H9 (cell line): Measurements from ENCODE around the gene GRIK1. TPM values are rescaled to one million over a fixed set of nuclear protein-coding genes. Genes with fewer than 3 reads are reported as not detected.

Source experiments
- DNase-seq: peaks from one replicate; pipeline ENCODE4 v3.0.0-alpha.2; 2017
- H2AFZ ChIP-seq: one replicate; pipeline ENCODE4 v1.6.1; 2013; ENCODE audit warnings: mild to moderate bottlenecking, low read length, control low read depth, moderate library complexity
- H2AK5ac ChIP-seq: 2 replicates; pipeline ENCODE4 v1.6.1; 2013; ENCODE audit warnings: low read length, control low read depth, mixed read lengths; ENCODE audit not compliant: insufficient read length
- H2BK120ac ChIP-seq: one replicate; pipeline ENCODE4 v1.6.1; 2013; ENCODE audit warnings: low read depth, mild to moderate bottlenecking, low read length, control low read depth, inconsistent platforms; ENCODE audit not compliant: poor library complexity, severe bottlenecking
- H2BK12ac ChIP-seq: 2 replicates; pipeline ENCODE4 v1.6.1; 2013; ENCODE audit warnings: low read length, control low read depth, mixed read lengths, low read depth; ENCODE audit not compliant: insufficient read length
- H2BK15ac ChIP-seq: 2 replicates; pipeline ENCODE4 v1.6.1; 2013; ENCODE audit warnings: low read depth, low read length, control low read depth
- H2BK20ac ChIP-seq: one replicate; pipeline ENCODE4 v1.6.1; 2013; ENCODE audit warnings: low read depth, mild to moderate bottlenecking, low read length, control low read depth, inconsistent platforms; ENCODE audit not compliant: poor library complexity, severe bottlenecking
- H2BK5ac ChIP-seq: 2 replicates; pipeline ENCODE4 v1.6.1; 2013; ENCODE audit warnings: low read length, control low read depth, mixed read lengths; ENCODE audit not compliant: insufficient read length
- H3K14ac ChIP-seq: 2 replicates; pipeline ENCODE4 v1.6.1; 2013; ENCODE audit warnings: low read length, control low read depth; ENCODE audit not compliant: insufficient read depth
- H3K18ac ChIP-seq: 2 replicates; pipeline ENCODE4 v1.6.1; 2013; ENCODE audit warnings: low read depth, mild to moderate bottlenecking, mixed read lengths, low read length, control low read depth; ENCODE audit not compliant: insufficient read length
- H3K23ac ChIP-seq: 2 replicates; pipeline ENCODE4 v1.6.1; 2013; ENCODE audit warnings: low read length, control low read depth, mixed read lengths, low read depth; ENCODE audit not compliant: insufficient read length
- H3K23me2 ChIP-seq: 2 replicates; pipeline ENCODE4 v1.6.1; 2013; ENCODE audit warnings: low read depth, mild to moderate bottlenecking, mixed read lengths, low read length, control low read depth; ENCODE audit not compliant: insufficient read length, poor library complexity, severe bottlenecking
- H3K27ac ChIP-seq: 2 replicates; pipeline ENCODE4 v1.5.1; 2013; ENCODE audit warnings: low read length, control low read depth, mixed read lengths, low read depth; ENCODE audit not compliant: insufficient read length
- H3K27me3 ChIP-seq: 2 replicates; pipeline ENCODE4 v1.6.1; 2013; ENCODE audit warnings: low read length, control low read depth, inconsistent platforms; ENCODE audit not compliant: insufficient read depth
- H3K4ac ChIP-seq: 2 replicates; pipeline ENCODE4 v1.6.1; 2013; ENCODE audit warnings: low read depth, mild to moderate bottlenecking, control low read depth, inconsistent platforms, low read length, moderate library complexity
- H3K4me1 ChIP-seq: 2 replicates; pipeline ENCODE4 v1.6.1; 2013; ENCODE audit warnings: low read length, control low read depth, inconsistent platforms; ENCODE audit not compliant: insufficient read depth
- H3K4me2 ChIP-seq: 2 replicates; pipeline ENCODE4 v1.6.1; 2013; ENCODE audit warnings: low read length, control low read depth, mixed read lengths; ENCODE audit not compliant: insufficient read length, insufficient read depth
- H3K56ac ChIP-seq: 2 replicates; pipeline ENCODE4 v1.6.1; 2013; ENCODE audit warnings: low read depth, mild to moderate bottlenecking, mixed read lengths, low read length, control low read depth; ENCODE audit not compliant: insufficient read length
- H3K79me1 ChIP-seq: 2 replicates; pipeline ENCODE4 v1.6.1; 2013; ENCODE audit warnings: low read depth, mild to moderate bottlenecking, moderate library complexity, low read length, control low read depth, inconsistent platforms; ENCODE audit not compliant: insufficient read depth, poor library complexity, severe bottlenecking
- H3K79me2 ChIP-seq: 2 replicates; pipeline ENCODE4 v1.6.1; 2013; ENCODE audit warnings: low read length, control low read depth, inconsistent platforms; ENCODE audit not compliant: insufficient read depth
- H3K9ac ChIP-seq: 2 replicates; pipeline ENCODE4 v1.6.1; 2013; ENCODE audit warnings: low read length, control low read depth, mixed read lengths; ENCODE audit not compliant: insufficient read length; ENCODE audit errors: extremely low read depth
- H3K9me3 ChIP-seq: one replicate; pipeline ENCODE4 v1.6.1; 2013; ENCODE audit warnings: low read depth, low read length, inconsistent platforms; ENCODE audit not compliant: control insufficient read depth
- H3T11ph ChIP-seq: one replicate; pipeline ENCODE4 v1.6.1; 2013; ENCODE audit warnings: mild to moderate bottlenecking, low read length, control low read depth, inconsistent platforms
- H4K20me1 ChIP-seq: one replicate; pipeline ENCODE4 v1.6.1; 2013; ENCODE audit not compliant: control insufficient read depth, insufficient read length, insufficient read depth
- H4K5ac ChIP-seq: 2 replicates; pipeline ENCODE4 v1.6.1; 2013; ENCODE audit warnings: low read depth, mild to moderate bottlenecking, mixed read lengths, low read length, control low read depth; ENCODE audit not compliant: insufficient read length
- H4K8ac ChIP-seq: replicated peaks from 2 replicates; pipeline ENCODE4 v1.6.1; 2013; ENCODE audit warnings: low read length, control low read depth, mixed read lengths, low read depth; ENCODE audit not compliant: insufficient read length
- H4K91ac ChIP-seq: 2 replicates; pipeline ENCODE4 v1.6.1; 2013; ENCODE audit warnings: low read depth, mild to moderate bottlenecking, moderate library complexity, mixed read lengths, low read length, control low read depth; ENCODE audit not compliant: insufficient read length
- H3K27ac Mint-ChIP-seq, 3 experiments: 2 replicates in 2 of 3; 3 replicates in 1 of 3; pipeline ENCODE4 v1.8.0; 2020 to 2021; ENCODE audit warnings: mixed read lengths in 3 of 3, mild to moderate bottlenecking in 1 of 3, moderate library complexity in 1 of 3
- H3K27me3 Mint-ChIP-seq: 2 replicates; pipeline ENCODE4 v1.8.0; 2021; ENCODE audit warnings: low read depth, mild to moderate bottlenecking, moderate library complexity, mixed read lengths
- H3K36me3 Mint-ChIP-seq, 3 experiments: 2 replicates in 2 of 3; 3 replicates in 1 of 3; pipeline ENCODE4 v1.8.0; 2020 to 2021; ENCODE audit warnings: low read depth in 3 of 3, mixed read lengths in 3 of 3; ENCODE audit not compliant: insufficient read depth in 1 of 3
- H3K4me1 Mint-ChIP-seq, 2 experiments: 2 replicates each; pipeline ENCODE4 v1.8.0; 2020; ENCODE audit warnings: mixed read lengths in 2 of 2
- H3K4me3 Mint-ChIP-seq, 2 experiments: 2 replicates in 1 of 2; 3 replicates in 1 of 2; pipeline ENCODE4 v1.8.0; 2020 to 2021; ENCODE audit warnings: mild to moderate bottlenecking in 2 of 2, mixed read lengths in 2 of 2, moderate library complexity in 1 of 2
- H3K9me3 Mint-ChIP-seq, 2 experiments: 2 replicates in 1 of 2; 3 replicates in 1 of 2; pipeline ENCODE4 v1.8.0; 2020; ENCODE audit warnings: mild to moderate bottlenecking in 2 of 2, mixed read lengths in 2 of 2, moderate library complexity in 1 of 2
- CTCF ChIP-seq: fragments of 200-600 bp; sonication (generic); conservative IDR thresholded peaks from 3 replicates; pipeline ENCODE4 v1.8.0; 2021; ENCODE audit warnings: antibody characterized with exemption, mild to moderate bottlenecking
- WGBS: extraction: QIAGEN DNeasy Blood & Tissue Kit; methylation state at CpG from one replicate; pipeline ENCODE4 v1.1.7; 2013; ENCODE audit warnings: missing lambda C conversion rate, low lambda C conversion rate, mixed read lengths; ENCODE audit not compliant: insufficient read length; ENCODE audit errors: extremely low coverage; 5-methylcytosine and 5-hydroxymethylcytosine counted together
- total RNA-seq: library from RNA; stranded (reverse); gene quantifications from 2 replicates; pipeline ENCODE4 v1.2.1, GENCODE V29; 2021

Gene GRIK1
- total RNA-seq, 1 experiment from 2014 or later = not detected

DNA sequence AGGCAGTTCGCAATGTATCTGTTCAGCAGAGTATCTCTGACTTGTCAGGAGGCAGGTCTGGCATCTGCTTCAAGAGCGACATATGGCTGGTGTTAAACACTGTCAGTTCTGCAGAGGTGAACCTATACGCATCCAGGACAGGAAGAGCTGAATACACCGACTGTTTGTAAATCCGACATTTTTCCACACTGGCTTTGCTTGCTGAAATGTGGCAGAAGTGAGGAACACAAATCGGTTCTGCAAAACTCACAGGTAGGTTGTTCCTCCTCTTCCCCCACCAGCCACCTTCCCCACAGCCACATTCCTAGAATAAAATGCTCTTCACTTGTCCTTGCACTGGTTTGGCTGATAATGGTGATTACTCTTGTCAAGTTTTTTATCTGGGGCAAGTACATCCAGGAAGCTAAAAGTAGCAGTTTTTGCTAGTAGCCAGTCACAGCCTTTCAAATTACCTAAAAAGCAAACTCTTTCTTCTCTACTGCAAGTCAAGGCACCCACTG, 289.2 kb downstream of the GRIK1 start:
- Histone ChIP-seq H4K20me1 (no peaks in the 10 kb centered on the region), H3K27ac (no peak overlapping the region), H3K79me1 (no peaks in the 10 kb centered on the region), H3K9me3 (no peaks in the 10 kb centered on the region), H3K18ac (no peak overlapping the region), H2BK20ac (no peak overlapping the region), H3K56ac (no peak overlapping the region), H3T11ph (no peak overlapping the region), H4K8ac (no peak overlapping the region), H3K23ac (no peak overlapping the region), H3K14ac (no peak overlapping the region), H3K4me2 (no peak overlapping the region), H2AK5ac (no peak overlapping the region), H3K9ac (no peak overlapping the region), H3K27me3 (no peaks in the 10 kb centered on the region), H3K4me1 (no peaks in the 10 kb centered on the region), H2BK120ac (no peak overlapping the region), H2BK5ac (no peak overlapping the region), H3K79me2 (no peaks in the 10 kb centered on the region), H4K91ac (no peak overlapping the region), H4K5ac (no peak overlapping the region), H3K4ac (no peak overlapping the region), H2AFZ (no peak overlapping the region), H2BK15ac (no peak overlapping the region), H3K23me2 (no peaks in the 10 kb centered on the region), H2BK12ac (no peak overlapping the region)
- no CpG with 5 or more reads among the region's 6 CpGs for WGBS
- Mint-ChIP-seq H3K9me3 (no peaks in the 10 kb centered on the region), H3K27ac (no peak overlapping the region), H3K36me3 (peaks cover 0 to 1% (median 0%) of the 10 kb centered on the region in 3 experiments; a peak in 1 of 7 replicates), H3K4me1 (peaks cover 3% of the 10 kb centered on the region in 2 experiments; a peak in 3 of 4 replicates), H3K27me3 (no peaks in the 10 kb centered on the region), H3K4me3 (no peak overlapping the region)
- TF ChIP-seq CTCF = no peak
- no peak for DNase-seq
